Keratinocyte (primary cell): Measurements from ENCODE around the gene IPO11. TPM values are rescaled to one million over a fixed set of nuclear protein-coding genes. Genes with fewer than 3 reads are reported as not detected.

Source experiments
- DNase-seq: peaks from one replicate; pipeline ENCODE4 v3.0.0-alpha.2; 2011; ENCODE audit warnings: low read depth, missing footprints, low spot score
- FAIRE-seq: peaks from 2 replicates; lab custom pipeline; 2011; peaks lifted over from hg19 to GRCh38; lab: Jason Lieb, UNC
- H2AFZ ChIP-seq: 2 replicates; pipeline ENCODE4 v1.6.0; 2012; ENCODE audit warnings: low read length, control low read depth, inconsistent platforms; ENCODE audit not compliant: control insufficient read depth
- H3K27ac ChIP-seq: 2 replicates; pipeline ENCODE4 v1.5.1; 2011; ENCODE audit warnings: low read length; ENCODE audit not compliant: control insufficient read depth, insufficient read depth
- H3K27me3 ChIP-seq: 3 replicates; pipeline ENCODE4 v1.6.0; 2011; ENCODE audit warnings: low read length; ENCODE audit not compliant: control insufficient read depth, insufficient read depth; ENCODE audit errors: extremely low read depth
- H3K36me3 ChIP-seq, 2 experiments: 2 replicates in 1 of 2; 3 replicates in 1 of 2; pipeline ENCODE4 v1.5.1; 2011; ENCODE audit warnings: low read length in 2 of 2, mild to moderate bottlenecking in 1 of 2; ENCODE audit not compliant: control insufficient read depth in 2 of 2, insufficient read depth in 2 of 2; ENCODE audit errors: extremely low read depth in 1 of 2
- H3K4me1 ChIP-seq: 3 replicates; pipeline ENCODE4 v1.5.1; 2011; ENCODE audit warnings: low read length; ENCODE audit not compliant: control insufficient read depth, insufficient read depth; ENCODE audit errors: extremely low read depth
- H3K4me2 ChIP-seq: 3 replicates; pipeline ENCODE4 v1.6.0; 2011; ENCODE audit warnings: low read depth, low read length; ENCODE audit not compliant: control insufficient read depth, insufficient read depth; ENCODE audit errors: extremely low read depth
- H3K4me3 ChIP-seq, 3 experiments: fragments of 200-600 bp in 1 of 3; sonication (generic) in 1 of 3; 2 replicates in 2 of 3; 3 replicates in 1 of 3; pipeline ENCODE4 v1.5.1; 2011 to 2016; ENCODE audit warnings: low read length in 3 of 3, mild to moderate bottlenecking in 3 of 3, control low read depth in 2 of 3, inconsistent platforms in 1 of 3, low read depth in 1 of 3, mixed read lengths in 1 of 3, mixed run types in 1 of 3, moderate library complexity in 1 of 3; ENCODE audit not compliant: control insufficient read depth in 2 of 3, insufficient read depth in 2 of 3; ENCODE audit errors: extremely low read depth in 1 of 3
- H3K79me2 ChIP-seq: 2 replicates; pipeline ENCODE4 v1.6.0; 2012; ENCODE audit warnings: low read length; ENCODE audit not compliant: control insufficient read depth, insufficient read depth
- H3K9ac ChIP-seq: 3 replicates; pipeline ENCODE4 v1.6.0; 2011; ENCODE audit warnings: low read length; ENCODE audit not compliant: control insufficient read depth, insufficient read depth; ENCODE audit errors: extremely low read depth
- H3K9me1 ChIP-seq: 3 replicates; pipeline ENCODE4 v1.6.0; 2011; ENCODE audit warnings: low read length; ENCODE audit not compliant: control insufficient read depth, insufficient read depth; ENCODE audit errors: extremely low read depth
- H3K9me3 ChIP-seq: 2 replicates; pipeline ENCODE4 v1.5.1; 2012; ENCODE audit warnings: low read depth, low read length; ENCODE audit not compliant: control insufficient read depth
- H4K20me1 ChIP-seq: 3 replicates; pipeline ENCODE4 v1.6.0; 2011; ENCODE audit warnings: low read length; ENCODE audit not compliant: control insufficient read depth, insufficient read depth; ENCODE audit errors: extremely low read depth
- CTCF ChIP-seq, 3 experiments: IDR thresholded peaks in 1 of 3; conservative IDR thresholded peaks in 1 of 3; optimal IDR thresholded peaks in 1 of 3; 2 replicates in 2 of 3; 3 replicates in 1 of 3; pipeline versions ENCODE3 to v1.5.1; 2011; ENCODE audit warnings: low read length in 3 of 3, mild to moderate bottlenecking in 3 of 3, moderate library complexity in 2 of 3, control low read depth in 1 of 3, inconsistent platforms in 1 of 3; ENCODE audit not compliant: insufficient read depth in 2 of 3; ENCODE audit errors: extremely low read depth in 1 of 3
- EZH2 ChIP-seq: IDR thresholded peaks from one replicate; pipeline ENCODE4 v1.6.1; 2012; ENCODE audit warnings: inconsistent platforms, mild to moderate bottlenecking, low read length, moderate library complexity
- dilution Hi-C: fragments of 300-500 bp; cut with MboI; formaldehyde crosslinking; loops from one replicate; pipeline ENCODE4 v1.7.0; 2020; ENCODE audit warnings: low sequenced_read_pairs; ENCODE audit not compliant: extremely low pct_ligation_motif_present
- polyA plus RNA-seq, 5 experiments: library from polyadenylated mRNA; depleted of rRNA in 3 of 5; stranded (reverse) in 3 of 5; stranded (forward) in 1 of 5; unstranded in 1 of 5; fragments of >200 nt; gene quantifications; 1 replicate in 1 of 5; 2 replicates in 3 of 5; 3 replicates in 1 of 5; pipeline versions ENCODE4 v1.2.1 to v1.2.3, GENCODE V29; 2011 to 2012; ENCODE audit warnings: missing spikeins in 2 of 5, low read depth in 1 of 5, low replicate concordance in 1 of 5

Gene IPO11
- polyA plus RNA-seq, 1 donor (not counting 4 experiments of a cell fraction or from before 2014, with no cell fraction given), result 34.7 TPM

DNA sequence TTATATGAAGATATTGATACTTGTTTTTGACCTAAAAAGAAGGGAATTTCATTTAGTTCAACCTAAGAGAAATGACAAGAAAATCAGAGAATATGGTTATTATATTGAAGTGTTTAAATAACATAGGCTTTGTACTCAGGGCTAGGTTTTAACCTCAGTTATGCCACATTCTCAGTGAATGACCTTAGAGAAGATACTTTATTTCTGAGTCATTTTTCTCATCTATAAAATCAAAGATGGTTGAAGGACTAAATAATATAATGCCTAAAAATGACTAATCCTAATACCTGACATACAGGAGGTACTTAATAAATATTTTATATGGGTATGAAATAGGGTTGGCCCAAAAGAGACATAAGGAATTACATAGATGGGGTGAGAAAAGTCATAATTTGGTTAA lies 41.2 kb upstream of the IPO11 start:
- Histone ChIP-seq H3K4me2 (no peak overlapping the region), H3K4me1 (peaks cover 9% of the 10 kb centered on the region), H3K27me3 (no peaks in the 10 kb centered on the region), H3K79me2 (no peaks in the 10 kb centered on the region), H3K9me3 (no peaks in the 10 kb centered on the region), H3K9ac (no peak overlapping the region), H3K27ac (no peak overlapping the region), H3K4me3 (no peak overlapping the region), H3K9me1 (no peaks in the 10 kb centered on the region), H4K20me1 (no peaks in the 10 kb centered on the region), H2AFZ (no peak overlapping the region), H3K36me3 (peaks cover 0 to 7% of the 10 kb centered on the region in 2 experiments)
- TF ChIP-seq CTCF (optimal IDR thresholded peaks at IDR 0.05 in 1 of 3, IDR thresholded peaks at IDR 0.05 in 1 of 3, conservative IDR thresholded peaks at IDR 0.05 in 1 of 3; ENCODE audit: extremely low read depth in 1 of 3, insufficient read depth in 2 of 3, low read length in 3 of 3) (no peak), EZH2 (no peak)
- dilution Hi-C loops, result no loop called here
- FAIRE-seq (no peak), DNase-seq (no peak)

DNA sequence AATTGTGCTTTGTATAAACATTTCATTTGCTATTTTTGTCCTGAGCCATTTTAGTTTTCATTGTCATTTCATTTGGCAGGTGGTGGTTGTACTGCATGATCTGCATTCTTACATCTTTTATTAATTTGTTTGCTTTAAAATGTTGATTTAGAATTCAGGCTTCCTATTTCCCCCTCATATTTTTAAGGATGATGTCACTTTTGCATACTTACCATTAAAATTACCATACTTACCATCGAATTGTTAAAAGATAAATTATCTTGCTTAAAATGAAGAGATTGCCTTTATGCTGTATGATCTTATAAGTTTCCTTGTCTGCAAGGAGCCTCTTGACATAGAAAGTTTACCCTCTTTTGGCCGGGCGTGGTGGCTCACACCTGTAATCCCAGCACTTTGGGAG lies 40.0 kb upstream of the IPO11 start:
- FAIRE-seq (no peak), DNase-seq (no peak)
- Histone ChIP-seq H3K9me1 (no peaks in the 10 kb centered on the region), H3K27me3 (no peaks in the 10 kb centered on the region), H3K9me3 (no peaks in the 10 kb centered on the region), H2AFZ (no peak overlapping the region), H3K4me1 (peaks cover 9% of the 10 kb centered on the region), H3K36me3 (peaks cover 0 to 7% of the 10 kb centered on the region in 2 experiments), H3K4me2 (no peak overlapping the region), H3K27ac (no peak overlapping the region), H3K79me2 (no peaks in the 10 kb centered on the region), H4K20me1 (no peaks in the 10 kb centered on the region), H3K4me3 (no peak overlapping the region), H3K9ac (no peak overlapping the region)
- no peak for TF ChIP-seq CTCF (optimal IDR thresholded peaks at IDR 0.05 in 1 of 3, IDR thresholded peaks at IDR 0.05 in 1 of 3, conservative IDR thresholded peaks at IDR 0.05 in 1 of 3; ENCODE audit: extremely low read depth in 1 of 3, insufficient read depth in 2 of 3, low read length in 3 of 3)
- TF ChIP-seq EZH2, result no peak
- dilution Hi-C loops, result no loop called here
